HT-29 (cell line): ENCODE results near the gene KRT20. TPM values are rescaled to one million over a fixed set of nuclear protein-coding genes. Genes with fewer than 3 reads are reported as not detected.
"Not testable (repeated sequence)": the region's sequence is repeated elsewhere in the genome, so short reads cannot be mapped to it uniquely, and the experiment has no call there.

Experiments used
- DNase-seq: peaks from one replicate; pipeline ENCODE4 v3.0.0-alpha.2; 2015; ENCODE audit warnings: low spot score
- total RNA-seq: library from RNA; depleted of rRNA; stranded (reverse); fragments of >200 nt; shearing (Covaris generic); gene quantifications from 2 replicates; pipeline ENCODE4 v1.2.3, GENCODE V29; 2014; rRNA removed

The KRT20 gene, protein sequence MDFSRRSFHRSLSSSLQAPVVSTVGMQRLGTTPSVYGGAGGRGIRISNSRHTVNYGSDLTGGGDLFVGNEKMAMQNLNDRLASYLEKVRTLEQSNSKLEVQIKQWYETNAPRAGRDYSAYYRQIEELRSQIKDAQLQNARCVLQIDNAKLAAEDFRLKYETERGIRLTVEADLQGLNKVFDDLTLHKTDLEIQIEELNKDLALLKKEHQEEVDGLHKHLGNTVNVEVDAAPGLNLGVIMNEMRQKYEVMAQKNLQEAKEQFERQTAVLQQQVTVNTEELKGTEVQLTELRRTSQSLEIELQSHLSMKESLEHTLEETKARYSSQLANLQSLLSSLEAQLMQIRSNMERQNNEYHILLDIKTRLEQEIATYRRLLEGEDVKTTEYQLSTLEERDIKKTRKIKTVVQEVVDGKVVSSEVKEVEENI
- 189 and 203 TPM in 2 replicates for total RNA-seq

DNA sequence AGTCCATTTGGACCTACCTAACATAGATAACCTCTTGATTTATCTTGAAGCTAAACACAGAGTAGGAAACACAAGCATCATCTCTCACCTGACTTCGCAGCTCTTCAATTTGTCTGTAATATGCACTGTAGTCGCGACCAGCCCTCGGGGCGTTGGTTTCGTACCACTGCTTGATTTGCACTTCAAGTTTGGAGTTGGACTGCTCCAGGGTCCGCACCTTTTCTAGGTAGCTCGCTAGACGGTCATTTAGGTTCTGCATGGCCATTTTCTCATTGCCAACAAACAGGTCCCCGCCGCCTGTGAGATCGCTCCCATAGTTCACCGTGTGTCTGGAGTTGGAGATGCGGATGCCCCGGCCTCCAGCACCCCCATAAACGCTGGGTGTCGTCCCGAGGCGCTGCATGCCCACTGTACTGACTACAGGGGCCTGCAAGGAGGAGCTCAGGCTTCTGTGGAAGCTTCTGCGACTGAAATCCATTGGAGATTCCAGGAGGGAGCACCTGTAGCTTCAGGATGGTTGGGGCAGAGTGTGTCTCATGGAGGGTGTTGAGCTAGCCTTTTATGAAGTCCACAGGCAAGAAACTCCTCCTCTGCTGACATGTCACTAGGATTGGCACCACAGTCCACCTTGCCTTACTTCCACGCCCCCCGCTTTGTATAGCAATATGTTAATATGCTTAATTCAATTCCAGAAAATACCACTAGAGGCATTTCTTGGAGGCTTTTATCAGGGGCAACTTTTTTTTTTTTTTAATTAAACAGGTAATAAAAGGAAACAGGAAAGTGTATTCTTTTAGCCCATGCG lies at the start of gene KRT20:
TSS of gene KRT20 (minus strand) at position 535 of the 805 bp plus-strand sequence. CDS start at position 478, 57 bp downstream.
- peak; percentile 96 for DNase-seq

DNA sequence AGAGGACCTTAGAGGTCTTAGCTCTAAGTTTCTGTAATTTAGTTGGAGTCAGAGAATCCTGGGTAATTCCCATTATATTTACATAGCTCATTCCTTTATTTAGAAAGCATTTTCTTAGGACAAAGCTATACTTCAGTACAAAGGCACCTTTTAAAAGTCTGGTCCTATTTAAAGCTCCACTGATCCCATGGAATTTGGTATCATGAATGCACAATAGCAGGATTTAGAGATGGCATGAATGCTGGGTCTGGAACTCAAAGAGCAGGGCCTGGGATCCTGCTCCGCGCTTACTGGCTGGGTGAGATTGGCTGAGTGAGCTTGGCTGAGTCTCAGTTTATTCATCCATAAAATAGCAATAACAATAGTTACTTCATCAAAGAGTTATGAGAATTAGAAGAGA lies 47.6 kb upstream of the KRT20 start:
- no peak for DNase-seq

DNA sequence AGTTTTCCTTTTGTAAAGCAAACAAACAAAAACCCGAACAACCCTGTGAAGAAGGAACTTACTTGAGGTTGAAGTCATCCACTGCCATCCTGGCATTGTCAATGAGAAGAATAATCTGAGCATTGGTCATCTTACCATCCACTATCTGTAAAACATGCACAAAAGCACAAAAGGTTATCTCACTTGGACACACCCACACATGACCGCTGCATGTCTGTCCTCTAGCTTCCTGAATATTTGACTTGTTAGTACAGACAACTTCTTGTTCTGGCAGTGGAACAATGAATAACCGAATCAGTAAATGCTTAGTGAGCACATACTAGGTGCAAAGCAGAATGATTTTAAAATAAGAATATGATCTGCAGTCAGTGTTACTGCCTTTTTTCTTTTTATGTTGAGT lies 46.3 kb upstream of the KRT20 start:
- no peak for DNase-seq

DNA sequence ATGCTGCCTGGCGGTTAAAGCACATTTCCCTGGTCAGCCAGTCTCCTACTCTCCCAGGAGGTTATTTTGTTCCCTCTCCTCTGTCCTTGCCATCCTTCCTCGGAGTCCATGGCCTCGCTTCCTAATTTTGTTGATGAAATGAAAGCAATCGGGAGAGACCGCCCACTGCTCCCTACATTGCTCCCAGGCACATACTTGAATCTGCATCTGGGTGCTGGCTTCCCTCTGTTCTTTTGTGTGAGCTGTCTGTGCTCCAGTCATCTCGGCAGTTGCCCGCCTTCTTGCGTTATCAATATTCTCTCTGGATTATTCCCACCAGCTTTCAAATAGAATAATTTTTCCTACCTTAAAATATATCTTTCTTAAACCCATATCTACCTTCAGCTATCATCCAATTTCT lies 41.3 kb upstream of the KRT20 start:
- DNase-seq, result no peak

DNA sequence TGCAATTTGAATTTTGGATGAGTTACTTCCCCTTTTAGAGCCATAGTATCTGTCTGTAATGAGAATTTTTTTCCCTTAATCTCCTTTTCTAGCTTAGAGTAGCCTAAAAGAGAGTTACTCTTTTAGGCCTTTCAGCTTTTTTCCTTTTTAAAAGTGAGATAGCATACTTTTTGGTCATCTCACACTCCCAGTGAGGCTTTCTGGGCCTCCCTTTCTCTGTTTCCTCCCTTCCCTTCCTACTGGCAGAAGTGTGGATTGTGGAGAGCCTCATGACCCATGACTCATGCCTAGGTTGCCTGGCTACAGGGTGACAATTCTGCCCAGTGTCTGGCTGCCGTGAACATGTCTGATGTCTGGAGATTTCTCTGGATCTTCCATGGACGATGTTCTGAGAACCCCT lies 37.2 kb upstream of the KRT20 start:
- peak; percentile 81 for DNase-seq

DNA sequence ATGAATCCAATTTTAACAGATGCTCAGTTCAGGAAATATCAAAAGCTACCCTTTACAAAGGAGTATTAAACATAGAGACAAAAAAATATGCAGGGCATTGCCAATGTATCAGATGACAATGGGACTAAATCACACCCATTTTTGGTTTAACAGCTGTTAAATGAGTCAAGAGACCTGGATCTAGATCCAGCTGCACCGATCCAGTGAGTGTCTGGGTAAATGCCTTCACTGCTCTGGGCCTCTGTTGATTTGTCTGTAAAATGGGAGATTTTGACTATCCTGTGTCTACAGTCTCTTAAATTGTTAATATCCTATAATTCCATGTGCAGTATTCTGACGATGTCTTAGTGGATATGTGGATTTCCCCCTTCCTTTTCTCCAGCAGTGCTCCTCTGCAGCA lies 36.0 kb upstream of the KRT20 start:
- DNase-seq, result no peak

DNA sequence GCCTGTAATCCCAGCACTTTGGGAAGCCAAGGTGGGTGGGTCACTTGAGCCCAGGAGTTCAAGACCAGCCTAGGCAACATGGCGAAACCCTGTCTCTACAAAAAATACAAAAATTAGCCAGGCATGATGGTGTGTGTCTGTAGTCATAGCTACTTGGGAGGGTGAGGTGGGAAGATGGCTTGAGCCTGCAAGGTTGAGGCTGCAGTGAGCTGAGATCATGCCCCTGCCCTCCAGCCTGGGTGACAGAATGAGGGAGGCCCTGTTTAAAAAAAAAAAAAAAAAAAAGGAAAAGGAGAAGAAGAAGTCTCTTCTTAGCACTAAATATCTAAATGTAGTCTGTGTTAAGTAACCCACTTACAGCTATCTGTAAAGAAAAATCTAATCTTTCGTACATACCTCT lies 32.1 kb upstream of the KRT20 start:
- DNase-seq, result not testable (repeated sequence)

DNA sequence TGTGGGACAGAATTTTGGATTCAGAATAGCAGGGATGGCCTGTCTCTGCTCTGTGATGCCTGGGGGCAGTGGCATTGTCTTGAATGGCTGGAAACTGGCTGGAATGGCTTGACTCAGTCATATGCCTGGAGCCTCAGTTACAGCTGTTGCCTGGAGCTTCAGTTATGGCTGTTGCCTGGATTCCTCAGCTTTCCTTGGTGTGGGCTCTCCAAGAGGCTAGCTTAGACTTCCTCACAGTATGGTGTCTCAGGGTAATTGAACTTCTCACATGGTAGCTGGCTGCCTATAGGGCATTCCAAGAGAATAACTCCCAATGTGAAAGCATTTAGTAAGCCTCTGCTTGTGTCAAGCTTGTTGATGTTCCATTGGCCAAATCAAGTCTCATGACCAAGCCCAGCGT lies 31.3 kb upstream of the KRT20 start:
- no peak for DNase-seq

DNA sequence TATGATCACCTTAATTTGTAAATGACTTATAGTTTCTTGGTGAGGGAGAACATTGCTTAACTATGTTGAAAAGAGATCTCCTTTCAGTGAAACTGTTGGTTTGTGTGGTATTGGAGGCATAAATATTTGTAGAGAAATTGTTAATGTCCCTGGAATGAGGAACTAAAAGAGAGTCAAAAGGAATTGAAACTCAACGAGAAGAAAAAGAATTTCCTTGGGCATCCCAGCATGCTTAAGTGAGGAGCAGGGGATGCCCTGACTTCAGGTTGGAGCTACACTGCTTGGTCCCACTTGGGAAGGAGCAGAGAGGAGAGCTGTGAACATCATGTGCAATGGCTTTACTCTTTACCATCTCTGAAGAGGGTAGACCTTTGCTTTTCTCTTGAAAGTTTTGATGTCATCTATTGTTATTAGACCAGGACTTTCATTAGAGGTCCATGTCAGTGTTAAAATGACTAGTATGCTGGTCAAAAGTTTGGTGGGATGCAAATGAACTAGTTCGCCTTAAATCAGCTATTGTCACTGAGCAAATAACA lies 30.7 kb upstream of the KRT20 start:
- DNase-seq, result no peak

DNA sequence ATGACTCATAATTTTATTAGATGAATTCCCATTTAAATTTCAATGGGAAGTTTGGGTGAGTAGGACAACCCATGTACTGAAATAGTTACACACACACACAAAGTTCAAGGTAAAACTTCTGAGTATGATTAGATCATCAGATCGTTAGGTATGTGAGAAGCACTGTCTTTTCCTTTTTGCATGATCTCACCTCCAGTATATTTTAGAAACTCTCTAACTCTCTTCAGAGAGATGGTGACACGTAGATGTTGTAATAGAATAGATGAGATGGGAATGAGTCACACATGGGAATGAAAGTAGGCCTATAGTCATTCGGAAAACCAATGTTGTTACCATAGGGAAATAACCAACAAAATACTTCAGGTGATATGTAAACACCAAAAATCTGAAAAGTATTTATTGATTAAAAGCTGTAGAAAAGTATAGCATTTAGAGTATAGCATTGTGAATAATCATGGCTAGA lies 30.2 kb upstream of the KRT20 start:
- DNase-seq, result peak; percentile 81

DNA sequence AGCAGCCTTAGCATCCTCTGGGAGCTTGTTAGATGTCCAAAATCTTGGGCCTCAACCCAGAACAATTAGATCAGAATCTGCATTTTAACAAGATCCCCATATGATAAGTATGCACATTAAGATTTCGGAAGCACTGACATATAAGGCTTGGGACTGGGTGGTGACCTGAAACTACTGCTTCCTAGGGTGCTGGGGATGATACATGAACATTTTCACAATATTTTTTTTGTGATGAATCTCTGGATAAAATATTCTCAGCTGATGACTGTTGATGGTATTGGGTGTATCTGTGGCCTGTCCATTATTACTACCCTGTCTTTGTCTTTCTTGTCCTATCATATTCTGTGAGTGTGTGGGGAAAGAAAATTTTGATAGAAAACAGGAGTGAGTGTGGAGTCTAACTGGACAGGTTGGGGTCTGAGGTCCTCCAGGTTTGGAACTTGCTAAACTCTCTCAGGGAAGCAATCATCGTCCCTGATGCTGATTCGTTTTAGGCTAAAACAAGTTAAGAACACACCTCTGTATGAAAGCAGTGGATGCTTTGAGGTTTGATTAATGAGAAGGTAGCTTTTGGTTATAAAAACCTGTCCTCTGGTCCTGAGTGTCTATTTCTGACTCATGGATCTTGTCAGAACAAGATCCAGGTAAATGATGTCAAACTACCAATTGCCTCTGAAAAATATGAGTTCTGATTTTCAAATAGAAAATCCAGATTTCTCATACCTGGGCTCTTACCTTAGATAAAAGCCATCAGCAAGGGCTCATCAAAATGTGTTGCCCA lies 29.2 kb upstream of the KRT20 start:
- DNase-seq, result no peak

DNA sequence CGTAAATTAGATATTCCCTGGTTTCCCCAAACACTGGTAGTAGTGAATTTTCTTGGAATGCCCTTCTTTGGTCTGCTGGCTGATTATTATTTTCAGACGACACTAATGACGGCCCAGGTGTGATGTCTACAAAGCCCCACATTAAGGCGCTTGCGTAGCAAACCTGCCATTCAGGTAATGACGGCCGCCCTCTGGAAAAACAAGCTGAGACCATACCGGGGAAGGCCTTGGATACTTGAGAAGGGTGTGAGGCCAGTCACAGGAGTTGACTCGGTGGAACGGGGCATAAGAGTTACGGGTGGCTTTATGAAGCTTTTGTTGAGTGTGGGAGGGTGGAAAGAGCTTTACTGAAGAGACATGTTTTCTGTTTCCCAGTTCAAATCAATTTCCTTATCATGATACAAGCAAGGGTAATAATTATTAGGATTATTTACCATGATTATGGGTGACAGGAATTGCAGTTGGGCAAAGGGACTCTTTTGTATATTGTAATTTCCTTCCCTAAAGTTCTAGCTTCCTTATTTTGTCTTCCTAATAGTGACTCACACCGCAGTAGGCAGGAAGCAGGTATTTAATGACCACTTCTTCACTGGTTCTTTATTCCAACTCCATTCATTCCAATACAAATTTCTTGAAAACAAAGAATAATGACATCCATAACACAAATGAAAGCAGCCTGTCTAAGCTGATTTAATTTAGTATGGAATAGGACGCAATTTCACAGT lies 27.6 kb upstream of the KRT20 start:
- no peak for DNase-seq

DNA sequence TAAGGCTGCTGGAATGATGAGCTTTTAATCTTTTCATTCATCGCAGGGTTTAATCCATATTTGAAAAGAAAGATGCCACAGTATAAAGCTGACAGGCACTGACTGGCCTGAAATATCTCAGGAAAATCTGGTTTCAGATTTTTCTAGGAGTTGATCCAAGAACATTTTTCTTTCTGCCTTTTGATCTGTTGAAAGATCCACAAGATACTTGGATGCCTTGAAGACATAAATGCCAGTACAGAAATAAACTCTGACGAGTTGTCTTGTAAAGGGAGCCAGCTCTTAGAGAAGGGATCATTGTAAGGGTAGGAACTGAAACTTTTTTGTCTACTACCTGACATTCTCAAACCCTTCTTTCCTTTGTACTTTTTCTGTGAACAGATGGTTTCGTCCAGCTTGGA lies 25.4 kb upstream of the KRT20 start:
- peak; percentile 7 for DNase-seq

DNA sequence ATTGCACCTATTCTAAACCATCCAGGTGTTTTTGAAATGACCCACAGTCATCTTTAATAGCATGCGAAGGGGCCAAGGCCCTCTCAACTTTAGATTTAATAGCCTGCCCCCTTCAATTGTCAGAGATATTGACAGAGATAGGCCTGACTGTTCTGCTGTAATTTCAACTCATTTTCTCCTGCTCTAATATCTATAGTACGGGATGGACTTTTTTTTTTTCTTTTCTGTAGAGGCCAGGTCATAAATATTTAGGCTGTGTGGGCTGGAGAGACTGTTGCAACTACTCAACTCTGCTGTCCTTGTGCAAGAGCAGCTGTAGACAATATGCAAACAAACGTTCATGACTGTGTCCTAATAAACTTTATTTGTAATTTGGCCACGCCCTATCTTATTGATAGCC lies 24.7 kb upstream of the KRT20 start:
- no peak for DNase-seq

DNA sequence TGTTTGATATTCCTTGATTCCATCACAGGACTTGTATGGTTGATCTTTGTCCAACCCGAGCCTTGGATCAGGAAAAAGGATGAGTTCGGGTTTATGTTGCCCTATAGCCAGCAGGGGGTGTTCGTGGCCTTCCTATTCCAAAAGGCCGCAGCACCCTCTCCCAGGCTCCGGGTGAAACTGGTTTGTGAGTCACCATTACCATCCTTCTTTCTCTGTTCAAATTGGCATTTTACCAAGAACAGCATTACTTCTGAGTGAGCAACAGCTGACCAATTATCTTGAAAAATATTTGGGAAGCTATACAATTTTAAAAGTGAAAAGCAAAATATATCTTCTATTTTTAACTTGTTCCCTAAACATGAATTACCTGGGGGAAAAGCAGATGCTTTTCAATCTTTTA lies 24.3 kb upstream of the KRT20 start:
- peak; percentile 98 for DNase-seq

DNA sequence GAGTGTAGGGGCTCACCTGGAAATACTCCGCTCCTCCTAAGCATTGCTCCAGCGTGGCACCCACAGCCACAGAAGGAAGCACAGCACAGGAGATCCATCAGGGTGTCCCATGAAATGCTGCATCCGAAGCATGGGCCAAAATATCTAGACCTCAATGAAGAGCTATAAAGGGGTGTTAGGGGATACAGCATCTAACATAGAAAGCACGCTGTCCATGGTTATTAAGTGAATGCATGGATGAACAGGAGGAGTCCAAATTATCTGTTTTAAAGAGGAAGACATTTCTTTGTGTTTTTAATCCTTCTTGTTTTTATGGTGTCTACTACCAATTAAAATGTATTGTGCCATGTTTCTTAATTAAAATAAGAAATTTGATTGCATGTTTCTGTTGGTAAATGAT lies 21.6 kb upstream of the KRT20 start:
- no peak for DNase-seq

DNA sequence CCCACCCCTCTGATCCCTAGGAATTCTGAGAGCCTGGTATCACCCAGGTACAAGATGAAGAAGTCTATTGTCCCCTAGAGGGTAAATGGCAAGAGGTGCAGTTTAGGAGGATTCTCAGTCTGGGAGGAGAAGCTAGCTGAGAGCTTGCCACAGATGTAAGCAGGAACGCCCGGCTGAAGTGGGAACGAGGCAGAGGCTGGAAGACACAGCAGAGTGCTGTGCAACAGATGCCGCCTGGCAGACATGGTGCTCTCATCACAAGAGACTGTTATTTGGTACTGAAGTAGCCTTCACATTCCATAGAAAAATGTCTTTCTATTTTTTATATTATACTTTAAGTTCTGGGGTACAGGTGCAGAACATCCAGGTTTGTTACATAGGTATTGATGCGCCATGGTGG lies 20.3 kb upstream of the KRT20 start:
- peak; percentile 35 for DNase-seq

DNA sequence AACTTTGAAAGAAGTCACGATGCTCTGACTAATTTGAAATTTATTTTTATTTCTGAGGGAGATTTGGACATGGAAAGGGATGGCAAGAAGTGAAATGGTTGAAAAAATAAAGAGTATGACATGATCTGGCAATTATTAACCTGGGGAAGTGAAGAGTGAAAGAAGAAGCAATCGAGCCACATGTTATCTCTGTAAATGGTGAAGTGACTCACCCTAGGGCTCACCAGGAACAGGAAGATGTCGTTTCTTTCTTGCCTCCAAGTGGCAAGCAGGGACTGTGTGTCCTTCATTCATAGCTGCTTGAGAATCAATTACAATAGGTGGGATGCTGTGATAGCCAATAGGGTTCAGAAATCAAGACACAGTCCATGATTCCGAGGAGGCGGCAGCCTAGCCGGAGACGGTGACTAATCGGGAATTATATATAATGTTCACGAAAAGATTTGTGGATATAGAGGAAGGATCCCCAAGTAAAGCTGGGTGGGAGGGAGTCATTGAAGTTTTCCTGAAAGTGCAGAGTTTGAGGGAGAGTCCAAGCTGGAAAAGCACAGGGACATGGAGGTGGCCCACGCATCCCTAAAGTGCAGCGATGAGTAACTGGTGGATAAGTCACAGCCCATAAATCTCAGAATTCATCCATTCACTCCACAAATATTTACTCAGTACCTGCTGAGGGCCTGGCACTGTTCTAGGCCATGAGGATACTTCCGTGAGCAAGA lies 18.2 kb upstream of the KRT20 start:
- peak; percentile 88 for DNase-seq

DNA sequence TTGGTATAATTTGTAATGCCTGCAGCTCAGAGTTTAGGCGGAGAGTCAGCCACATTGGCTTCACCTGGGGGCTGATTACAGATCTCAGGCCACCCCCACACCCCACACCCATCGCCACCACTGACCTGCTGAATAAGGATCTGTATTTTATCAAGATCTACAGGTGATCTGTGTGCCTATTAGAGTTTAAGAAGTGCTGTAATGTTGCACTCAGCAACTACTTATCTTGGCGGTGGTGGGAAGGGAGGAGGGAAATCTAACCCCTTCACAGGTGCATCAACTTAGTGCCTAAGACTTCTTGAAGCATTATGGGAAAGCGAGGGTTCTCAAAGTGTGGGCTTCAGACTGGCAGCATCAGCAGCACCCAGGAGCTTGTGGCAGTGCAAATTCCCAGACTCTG lies 17.5 kb upstream of the KRT20 start:
- DNase-seq, result no peak

DNA sequence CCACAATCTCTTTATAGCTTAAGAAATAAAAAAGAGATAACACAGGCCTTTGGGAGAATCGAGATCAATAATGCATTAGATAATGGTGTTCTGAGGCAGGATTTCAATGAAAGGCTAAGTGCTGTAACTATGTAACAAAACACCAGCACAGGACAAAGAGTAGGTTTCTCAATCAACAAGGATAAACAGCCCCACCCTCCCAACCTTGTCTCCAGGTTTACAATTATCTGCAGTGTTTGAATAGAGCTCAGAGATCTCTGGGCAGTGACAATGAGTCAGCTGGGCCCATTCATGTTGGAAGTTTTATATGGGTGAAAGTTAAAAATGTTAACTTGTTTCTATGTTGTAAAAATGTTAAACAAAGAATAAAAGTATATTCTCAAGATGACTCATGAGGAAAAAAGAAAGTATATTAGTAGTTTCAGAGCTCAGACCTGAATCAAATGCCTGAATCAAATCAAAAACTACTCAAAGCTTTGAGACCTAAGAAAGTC lies 17.0 kb upstream of the KRT20 start:
- peak; percentile 95 for DNase-seq
